Erythroblast (primary cell): Measurements from ENCODE around the gene ZNF22.

ENCODE experiments used
- GATA1 ChIP-seq: IDR thresholded peaks from 2 replicates; pipeline ENCODE4 v1.6.1; 2011; ENCODE audit warnings: low read depth, mild to moderate bottlenecking, control low read depth, low read length, moderate library complexity
- POLR2A ChIP-seq: IDR thresholded peaks from 2 replicates; pipeline ENCODE4 v1.6.1; 2011; ENCODE audit warnings: mild to moderate bottlenecking, low read length

DNA sequence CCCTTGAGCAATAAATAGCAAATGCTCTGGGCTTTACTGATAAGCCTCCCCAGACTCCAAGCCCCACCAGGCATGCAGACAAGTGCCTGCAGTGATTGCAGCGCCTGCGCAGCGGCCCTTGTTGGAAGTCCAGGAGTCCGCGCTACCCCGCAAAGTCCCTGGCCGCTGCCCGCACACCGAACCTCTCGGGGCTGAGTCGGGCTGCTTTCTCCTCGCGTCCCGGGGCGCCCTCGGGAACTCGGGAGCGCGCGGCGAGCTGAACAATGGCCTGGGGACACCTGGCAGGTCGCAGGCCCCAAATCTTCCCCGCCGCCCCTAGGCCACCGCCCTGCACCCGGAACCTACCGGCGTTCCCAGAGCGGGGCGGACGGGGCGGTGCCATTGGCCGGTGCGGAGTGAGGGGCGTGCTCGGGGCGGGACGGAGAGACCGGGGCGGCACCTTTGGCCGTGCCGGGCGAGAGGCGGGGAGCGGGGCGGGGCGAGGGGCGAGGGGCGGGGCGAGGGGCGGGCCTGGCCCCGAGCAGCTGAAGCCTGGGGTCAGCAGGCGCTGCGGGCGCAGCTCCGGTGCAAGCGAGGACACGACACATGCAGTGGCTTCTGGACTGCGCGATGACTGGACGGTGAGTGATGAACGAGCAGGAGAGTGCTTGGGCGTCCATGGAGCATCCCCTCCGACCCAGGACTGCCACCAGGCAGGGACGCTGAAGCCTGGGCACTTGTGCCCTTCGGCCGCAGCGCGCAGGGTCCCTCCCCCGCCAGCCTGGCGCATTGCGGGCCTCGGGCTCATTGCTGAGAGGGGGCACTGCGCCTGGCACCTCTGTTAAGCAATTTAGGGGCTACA is 41.3 kb upstream of the ZNF22 start, which contains the start of gene RASSF4:
- no peak for TF ChIP-seq POLR2A
- no peak for TF ChIP-seq GATA1
